Esophagus squamous epithelium (tissue), 5 donors: Measurements from ENCODE around the gene SLC51B. TPM values are rescaled to one million over a fixed set of nuclear protein-coding genes. Genes with fewer than 3 reads are reported as not detected.

Source experiments
- DNase-seq: peaks from one replicate; lab custom pipeline; 2025; lab: John Stamatoyannopoulos, UW
- H3K27ac ChIP-seq, 4 donors: fragments of 200-600 bp; sonication (generic); one replicate each; pipeline ENCODE4 v1.5.1; 2016 to 2019; ENCODE audit warnings: mild to moderate bottlenecking in 1 of 4
- H3K27me3 ChIP-seq, 4 donors: fragments of 200-600 bp; sonication (generic); 1 replicate in 3 of 4; 2 replicates in 1 of 4; pipeline versions ENCODE4 v1.5.1 to v1.6.0; 2017 to 2021; ENCODE audit warnings: antibody characterized with exemption in 1 of 4
- H3K36me3 ChIP-seq, 3 donors: fragments of 200-600 bp; sonication (generic); one replicate each; pipeline ENCODE4 v1.5.1; 2016 to 2019
- H3K4me1 ChIP-seq, 3 donors: fragments of 200-600 bp; sonication (generic); one replicate each; pipeline ENCODE4 v1.5.1; 2017 to 2019
- H3K4me3 ChIP-seq, 4 donors: fragments of 200-600 bp; sonication (generic); 1 replicate in 3 of 4; 2 replicates in 1 of 4; pipeline ENCODE4 v1.5.1; 2016 to 2019; ENCODE audit warnings: mild to moderate bottlenecking in 2 of 4, moderate library complexity in 1 of 4
- H3K9me3 ChIP-seq, 3 donors: fragments of 200-600 bp; sonication (generic); one replicate each; pipeline ENCODE4 v1.5.1; 2016 to 2019
- CTCF ChIP-seq, 6 experiments: fragments of 450-650 bp in 4 of 6; fragments of 200-600 bp in 2 of 6; sonication (generic) in 2 of 6; IDR thresholded peaks; one replicate each; pipeline ENCODE4 v1.5.1; 2016 to 2019; ENCODE audit warnings: antibody characterized with exemption in 6 of 6, mild to moderate bottlenecking in 4 of 6, moderate library complexity in 4 of 6
- POLR2A ChIP-seq, 4 donors: fragments of 450-650 bp; IDR thresholded peaks; one replicate each; pipeline ENCODE4 v1.6.1; 2017; ENCODE audit warnings: antibody characterized with exemption in 4 of 4, mild to moderate bottlenecking in 4 of 4, moderate library complexity in 3 of 4
- WGBS, 2 donors: methylation state at CpG; one replicate each; pipeline ENCODE4 v1.1.5; 2018; 5-methylcytosine and 5-hydroxymethylcytosine counted together
- intact Hi-C: fragments of 100-400 bp; cut with DNase I; formaldehyde crosslinking; loops from one replicate; pipeline ENCODE4 v1.15.0; 2022
- total RNA-seq, 4 donors: library from RNA; depleted of rRNA; stranded (reverse); fragments of >200 nt; gene quantifications; one replicate each; pipeline ENCODE4 v1.1.0, GENCODE V29; 2016
- donor health status: DM: yes; HTN: yes; CAD: no.

Gene SLC51B
- total RNA-seq, 4 donors from 2014 or later: not detected

DNA sequence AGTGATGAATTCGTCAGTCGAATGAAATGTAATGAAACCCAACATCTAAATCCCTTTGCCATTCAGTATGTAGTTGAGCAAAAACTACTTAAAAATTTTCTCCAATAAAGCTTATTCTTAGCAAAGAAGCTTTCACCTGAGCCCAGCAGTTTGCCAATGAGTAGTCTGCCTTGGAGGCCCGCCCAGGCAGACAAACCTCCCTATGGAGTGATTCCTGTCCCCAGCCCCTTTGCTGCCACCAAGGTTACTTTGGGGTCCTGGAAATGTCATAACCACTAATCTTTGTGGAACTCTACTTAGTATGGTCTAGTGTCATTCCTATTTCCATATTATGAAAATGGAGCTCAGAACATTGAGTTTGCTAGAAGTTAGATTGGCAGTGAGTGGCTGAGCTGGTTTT lies 57.7 kb downstream of the SLC51B start:
- no peaks in the 10 kb centered on the region for H3K9me3 ChIP-seq
- 97% methylated on average over 3 of the region's 3 CpGs for WGBS, 2 donors
- DNase-seq: no peak
- no peak for TF ChIP-seq CTCF (IDR thresholded peaks at IDR 0.05)
- TF ChIP-seq POLR2A (IDR thresholded peaks at IDR 0.05): no peak
- H3K27ac ChIP-seq: no peak overlapping the region
- intact Hi-C loops: no loop called here
- H3K27me3 ChIP-seq: no peaks in the 10 kb centered on the region
- H3K36me3 ChIP-seq: peaks cover 0 to 78% (median 13%) of the 10 kb centered on the region in 3 donors
- peaks cover 12 to 33% (median 14%) of the 10 kb centered on the region in 3 donors for H3K4me1 ChIP-seq
- H3K4me3 ChIP-seq: no peak overlapping the region

Other genes with a start within 250 kb of the SLC51B start
- 10 to 100 TPM in 1 of 4 donors, 1 to 10 TPM in 3; 1.8 to 17.5 (median 3.8) TPM for gene PIF1, start 219.7 kb upstream of the SLC51B start, total RNA-seq
- gene PLEKHO2, start 203.5 kb upstream of the SLC51B start, total RNA-seq: 10 to 100 TPM in 1 of 4 donors, 1 to 10 TPM in 3; 5.6 to 18.3 (median 7.2) TPM
- 1 to 10 TPM in 3 of 4 donors, under 1 TPM in 1; 0.45 to 7.8 (median 2.4) TPM for gene ANKDD1A, start 133.5 kb upstream of the SLC51B start, total RNA-seq
- 10 to 100 TPM; 41.3 to 67.3 (median 59.6) TPM for gene SPG21, start 55.5 kb upstream of the SLC51B start, total RNA-seq
- gene MTFMT, start 15.7 kb upstream of the SLC51B start, total RNA-seq: 10 to 100 TPM; 12.8 to 21.0 (median 17.8) TPM
- 10 to 100 TPM in 2 of 4 donors, 1 to 10 TPM in 2; 2.8 to 32.4 (median 8.9) TPM for gene RASL12, start 22.6 kb downstream of the SLC51B start, total RNA-seq
- not detected for gene KBTBD13, start 31.4 kb downstream of the SLC51B start, total RNA-seq
- 1 to 10 TPM; 1.6 to 6.3 (median 2.0) TPM for gene UBAP1L, start 69.8 kb downstream of the SLC51B start, total RNA-seq
- 10 to 100 TPM; 12.1 to 20.8 (median 16.6) TPM for gene PDCD7, start 88.4 kb downstream of the SLC51B start, total RNA-seq
- gene CLPX, start 140.0 kb downstream of the SLC51B start, total RNA-seq: 10 to 100 TPM; 51.0 to 57.4 (median 54.1) TPM
- gene CILP, start 166.1 kb downstream of the SLC51B start, total RNA-seq: 10 to 100 TPM in 1 of 4 donors, 1 to 10 TPM in 3; 2.5 to 78.0 (median 5.5) TPM
- 1 to 10 TPM; 5.7 to 8.6 (median 6.3) TPM for gene PARP16, start 241.5 kb downstream of the SLC51B start, total RNA-seq